Endothelial cell of umbilical vein (primary cell): ENCODE data around the gene PFDN4. TPM values are rescaled to one million over a fixed set of nuclear protein-coding genes. Genes with fewer than 3 reads are reported as not detected.

Experiments
- BruUV-seq: library from RNA; stranded (reverse); fragments of 400-500 nt; replicated peaks from 2 replicates; lab custom pipeline; 2021; lab: Mats Ljungman, UMichigan
- CTCF ChIA-PET: fragments of 300-600, 350-600 bp; sonication (Branson Sonifier 250); formaldehyde crosslinking; loops from one replicate; lab custom pipeline; 2021; ENCODE audit warnings: antibody characterized with exemption, inconsistent platforms; lab: Charles Lee
- POLR2A ChIA-PET: fragments of 300-600, 350-600 bp; sonication (Branson Sonifier 250); formaldehyde crosslinking; loops from one replicate; lab custom pipeline; 2021; ENCODE audit warnings: antibody characterized with exemption, inconsistent platforms; lab: Charles Lee
- DNase-seq: peaks from one replicate; pipeline ENCODE4 v3.0.0-alpha.2; 2011; ENCODE audit warnings: low read depth, low spot score
- FAIRE-seq: peaks from 2 replicates; lab custom pipeline; 2011; peaks lifted over from hg19 to GRCh38; lab: Jason Lieb, UNC
- H2AFZ ChIP-seq: 2 replicates; pipeline ENCODE4 v1.6.0; 2012; ENCODE audit warnings: low read depth, low read length, control low read depth, inconsistent platforms
- H3K27ac ChIP-seq: 2 replicates; pipeline ENCODE4 v1.5.1; 2011; ENCODE audit warnings: low read depth, mild to moderate bottlenecking, control low read depth, low read length, moderate library complexity; ENCODE audit not compliant: insufficient read depth
- H3K27me3 ChIP-seq, 2 experiments: 2 replicates each; pipeline versions ENCODE4 v1.6.0 to v1.6.1; 2011; ENCODE audit warnings: low read length in 2 of 2, mixed read lengths in 1 of 2; ENCODE audit not compliant: control insufficient read depth in 2 of 2, insufficient read depth in 2 of 2
- H3K36me3 ChIP-seq, 2 experiments: 2 replicates in 1 of 2; 3 replicates in 1 of 2; pipeline ENCODE4 v1.5.1; 2011; ENCODE audit warnings: low read length in 2 of 2, mild to moderate bottlenecking in 1 of 2, moderate library complexity in 1 of 2; ENCODE audit not compliant: control insufficient read depth in 2 of 2, insufficient read depth in 2 of 2; ENCODE audit errors: extremely low read depth in 1 of 2
- H3K4me1 ChIP-seq: 3 replicates; pipeline ENCODE4 v1.5.1; 2011; ENCODE audit warnings: mild to moderate bottlenecking, low read length; ENCODE audit not compliant: control insufficient read depth, insufficient read depth; ENCODE audit errors: extremely low read depth
- H3K4me2 ChIP-seq: 2 replicates; pipeline ENCODE4 v1.6.1; 2011; ENCODE audit warnings: low read length, control low read depth, mixed read lengths; ENCODE audit not compliant: insufficient read depth
- H3K4me3 ChIP-seq, 3 experiments: fragments of 200-600 bp in 1 of 3; sonication (generic), shearing (Covaris generic) in 1 of 3; replicated peaks in 1 of 3; 2 replicates each; pipeline ENCODE4 v1.5.1; 2011 to 2016; ENCODE audit warnings: control low read depth in 3 of 3, low read length in 3 of 3, mild to moderate bottlenecking in 2 of 3, inconsistent platforms in 1 of 3, low read depth in 1 of 3, moderate library complexity in 1 of 3; ENCODE audit not compliant: insufficient read depth in 1 of 3
- H3K79me2 ChIP-seq: 2 replicates; pipeline ENCODE4 v1.6.0; 2012; ENCODE audit warnings: low read length, inconsistent platforms; ENCODE audit not compliant: control insufficient read depth, insufficient read depth
- H3K9ac ChIP-seq: replicated peaks from 2 replicates; pipeline ENCODE3; 2011; ENCODE audit warnings: low read length, control low read depth; ENCODE audit not compliant: insufficient read depth; ENCODE audit errors: extremely low read depth
- H3K9me1 ChIP-seq: replicated peaks from 3 replicates; pipeline ENCODE4 v1.6.0; 2011; ENCODE audit warnings: mild to moderate bottlenecking, low read length; ENCODE audit not compliant: control insufficient read depth, insufficient read depth; ENCODE audit errors: extremely low read depth
- H3K9me3 ChIP-seq: replicated peaks from 2 replicates; pipeline ENCODE4 v1.5.1; 2012; ENCODE audit warnings: low read length, inconsistent platforms; ENCODE audit not compliant: control insufficient read depth, insufficient read depth
- H4K20me1 ChIP-seq: replicated peaks from 2 replicates; pipeline ENCODE3; 2011; ENCODE audit warnings: mild to moderate bottlenecking, low read length; ENCODE audit not compliant: control insufficient read depth, insufficient read depth; ENCODE audit errors: extremely low read depth
- EZH2 ChIP-seq: IDR thresholded peaks from 2 replicates; pipeline ENCODE4 v1.6.1; 2012; ENCODE audit warnings: borderline replicate concordance, low read depth, mild to moderate bottlenecking, moderate library complexity, low read length, inconsistent platforms; ENCODE audit not compliant: severe bottlenecking
- FOS ChIP-seq: IDR thresholded peaks from 2 replicates; pipeline ENCODE4 v1.6.1; 2011; ENCODE audit warnings: mild to moderate bottlenecking, low read length, moderate library complexity, borderline replicate concordance; ENCODE audit not compliant: insufficient read depth
- GATA2 ChIP-seq: IDR thresholded peaks from 2 replicates; pipeline ENCODE4 v1.7.0; 2011; ENCODE audit warnings: low read depth, mild to moderate bottlenecking, moderate library complexity, mixed read lengths, low read length; ENCODE audit not compliant: insufficient read length, insufficient read depth
- JUN ChIP-seq: IDR thresholded peaks from 2 replicates; pipeline ENCODE4 v1.6.1; 2011; ENCODE audit warnings: borderline replicate concordance, low read depth; ENCODE audit not compliant: insufficient read length, insufficient read depth
- MAX ChIP-seq: IDR thresholded peaks from 2 replicates; pipeline ENCODE4 v1.6.1; 2011; ENCODE audit not compliant: insufficient read depth, insufficient read length
- MYC ChIP-seq: IDR thresholded peaks from one replicate; pipeline ENCODE4 v1.6.1; 2011; ENCODE audit warnings: mild to moderate bottlenecking, low read depth, low read length
- POLR2A ChIP-seq: IDR thresholded peaks from 2 replicates; pipeline ENCODE4 v1.6.1; 2012; ENCODE audit warnings: low read depth, mild to moderate bottlenecking, control low read depth, low read length
- POLR2AphosphoS5 ChIP-seq: IDR thresholded peaks from 2 replicates; pipeline ENCODE4 v1.6.1; 2012; ENCODE audit warnings: low read depth, mild to moderate bottlenecking, control low read depth, low read length, moderate library complexity; ENCODE audit not compliant: insufficient read depth
- dilution Hi-C: fragments of 300-500 bp; cut with MboI; formaldehyde crosslinking; loops from one replicate; pipeline ENCODE4 v1.15.0; 2019; ENCODE audit warnings: low sequenced_read_pairs; ENCODE audit not compliant: extremely low pct_ligation_motif_present
- intact Hi-C: fragments of 100-400 bp; cut with micrococcal nuclease; formaldehyde crosslinking; loops from one replicate; pipeline ENCODE4 v1.10.0; 2022
- polyA plus RNA-seq, 4 experiments: library from polyadenylated mRNA; depleted of rRNA in 3 of 4; stranded (reverse) in 3 of 4; unstranded in 1 of 4; fragments of >200 nt; gene quantifications; 2 replicates each; pipeline versions ENCODE4 v1.2.1 to v1.2.3, GENCODE V29; 2011 to 2012; ENCODE audit warnings: missing spikeins in 1 of 4
- total RNA-seq: library from RNA; stranded (reverse); gene quantifications from 2 replicates; pipeline ENCODE4 v1.2.3, GENCODE V29; 2021
- TF ChIP-seq, protein P1 (sequence below), 2 donors: IDR thresholded peaks; 1 replicate in 1 of 2; 2 replicates in 1 of 2; pipeline ENCODE4 v1.5.1; 2011; ENCODE audit warnings: low read length in 2 of 2, mild to moderate bottlenecking in 2 of 2, moderate library complexity in 2 of 2, control low read depth in 1 of 2, inconsistent platforms in 1 of 2, low read depth in 1 of 2; ENCODE audit not compliant: insufficient read depth in 1 of 2; ENCODE audit errors: extremely low read depth in 1 of 2

The PFDN4 gene
- total and polyA plus RNA-seq, 2 donors (not counting 3 experiments of a cell fraction or from before 2014, with no cell fraction given) = 17.5 to 44.2 TPM

- Histone ChIP-seq H2AFZ (no peak overlapping the region), H3K27me3 (peaks cover 0 to 3% of the 10 kb centered on the region in 2 experiments), H3K79me2 (no peaks in the 10 kb centered on the region), H3K36me3 (no peaks in the 10 kb centered on the region), H3K4me1 (no peaks in the 10 kb centered on the region), H3K27ac (no peak overlapping the region), H3K9me1 (no peaks in the 10 kb centered on the region), H3K4me3 (no peak overlapping the region), H3K9me3 (no peaks in the 10 kb centered on the region), H3K9ac (no peak overlapping the region), H4K20me1 (no peaks in the 10 kb centered on the region), H3K4me2 (no peak overlapping the region)
- dilution Hi-C loops = no loop called here
- intact Hi-C loops = no loop called here
- FAIRE-seq (no peak), DNase-seq (no peak)
- ChIA-PET CTCF (no interaction called here), POLR2A (no interaction called here)
- TF ChIP-seq EZH2 (no peak), MYC (no peak), JUN (no peak), MAX (no peak), GATA2 (no peak), FOS (no peak), POLR2A (no peak), POLR2AphosphoS5 (no peak)
- TF ChIP-seq, protein P1, sequence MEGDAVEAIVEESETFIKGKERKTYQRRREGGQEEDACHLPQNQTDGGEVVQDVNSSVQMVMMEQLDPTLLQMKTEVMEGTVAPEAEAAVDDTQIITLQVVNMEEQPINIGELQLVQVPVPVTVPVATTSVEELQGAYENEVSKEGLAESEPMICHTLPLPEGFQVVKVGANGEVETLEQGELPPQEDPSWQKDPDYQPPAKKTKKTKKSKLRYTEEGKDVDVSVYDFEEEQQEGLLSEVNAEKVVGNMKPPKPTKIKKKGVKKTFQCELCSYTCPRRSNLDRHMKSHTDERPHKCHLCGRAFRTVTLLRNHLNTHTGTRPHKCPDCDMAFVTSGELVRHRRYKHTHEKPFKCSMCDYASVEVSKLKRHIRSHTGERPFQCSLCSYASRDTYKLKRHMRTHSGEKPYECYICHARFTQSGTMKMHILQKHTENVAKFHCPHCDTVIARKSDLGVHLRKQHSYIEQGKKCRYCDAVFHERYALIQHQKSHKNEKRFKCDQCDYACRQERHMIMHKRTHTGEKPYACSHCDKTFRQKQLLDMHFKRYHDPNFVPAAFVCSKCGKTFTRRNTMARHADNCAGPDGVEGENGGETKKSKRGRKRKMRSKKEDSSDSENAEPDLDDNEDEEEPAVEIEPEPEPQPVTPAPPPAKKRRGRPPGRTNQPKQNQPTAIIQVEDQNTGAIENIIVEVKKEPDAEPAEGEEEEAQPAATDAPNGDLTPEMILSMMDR (IDR thresholded peaks at IDR 0.05; ENCODE audit: extremely low read depth in 1 of 2, insufficient read depth in 1 of 2, low read depth in 1 of 2, low read length in 2 of 2) = no peak
- no TSS peak for BruUV-seq
Observed at GRCh38 chr20:54262671-54263070, 54.8 kb downstream of the PFDN4 start.
